Measurements from ENCODE around the gene SSR2. TPM values are rescaled to one million over a fixed set of nuclear protein-coding genes. Genes with fewer than 3 reads are reported as not detected.

Gene SSR2
- 198 and 203 TPM in 2 replicates for total RNA-seq (2022)
- Bru-seq, nascent RNA = percentile 76 among the genes with signal in this experiment
- percentile 80 among the genes with signal in this experiment for BruChase-seq, experiment 1, labeled RNA remaining after a 2-hour chase
- percentile 92 among the genes with signal in this experiment for BruChase-seq, experiment 2, labeled RNA remaining after a 6-hour chase
- long read RNA-seq, transcript SSR2-201 (6 exons, 1,116 nt) = major isoform, 335 of 386 reads
- long read RNA-seq, transcript SSR2-209 (5 exons, 1,040 nt) = minor isoform, 13 of 386 reads
- long read RNA-seq, partial matches to known transcripts = 21 of 386 reads
- long read RNA-seq, other reads (novel, unspliced or antisense) = 12 of 386 reads

DNA sequence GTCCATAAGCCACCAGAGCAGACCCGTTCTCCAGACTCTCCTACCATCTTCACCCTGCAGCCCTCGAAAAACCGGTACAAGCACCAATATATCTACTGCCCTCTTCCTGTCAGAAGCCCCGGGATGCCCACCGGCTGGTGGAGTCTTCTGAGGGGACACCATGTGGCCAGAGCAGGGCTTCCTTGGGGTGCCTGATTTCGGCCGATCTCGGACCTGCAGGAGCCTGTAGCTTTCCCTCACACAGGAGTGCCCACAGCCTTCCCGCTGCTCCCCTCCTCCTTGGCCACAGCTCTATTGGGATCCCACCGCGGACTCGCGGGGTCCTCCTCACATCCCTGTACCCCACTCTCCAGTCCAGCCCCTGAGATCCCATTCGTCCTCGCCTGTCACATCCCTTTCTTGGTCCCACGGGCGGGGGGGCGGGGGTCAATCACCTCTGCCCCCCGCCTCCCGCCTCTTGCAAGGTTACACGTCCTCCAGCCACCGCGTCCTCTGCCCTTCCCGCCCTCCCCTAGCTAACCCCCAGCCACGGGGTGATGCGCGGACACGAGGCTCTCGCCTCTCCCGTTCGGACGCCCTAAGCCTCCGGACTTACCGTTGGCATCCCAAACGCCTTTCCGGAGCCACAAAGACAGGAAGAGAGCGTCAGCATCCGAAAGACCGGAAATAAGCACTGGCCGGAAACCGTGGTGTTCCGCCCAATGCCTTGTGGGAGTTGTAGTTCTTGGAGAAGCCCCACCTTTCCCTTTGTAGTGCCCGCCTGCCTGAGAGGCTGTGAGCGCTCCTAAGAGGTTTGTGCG, at the start of gene SSR2:
Gene SSR2, minus strand, starts transcription at position 659 of the 800 bp plus-strand sequence. CDS start 784 bp downstream, outside the sequence.
- intact Hi-C loops (cut with micrococcal nuclease; ENCODE audit: unreplicated experiment) = loop anchor here (1.0 kb wide), 2 partner anchors 34 to 41 kb away; partner anchors contain the start of gene LAMTOR2
- peaks cover 3% of the 10 kb centered on the region; the same call in 1 of the 2 replicates for H3K36me3 ChIP-seq (ENCODE audit: control insufficient read depth, insufficient read depth, low read length)
- H3K9me3 ChIP-seq = no peaks in the 10 kb centered on the region
- H3K36me3 Mint-ChIP-seq (ENCODE audit: insufficient read depth, unreplicated experiment) = peaks cover 40% of the 10 kb centered on the region
- no peaks in the 10 kb centered on the region for H3K27me3 ChIP-seq (replicated peaks; ENCODE audit: control insufficient read depth, insufficient read depth, low read length)
- no peaks in the 10 kb centered on the region for H3K27me3 Mint-ChIP-seq (ENCODE audit: insufficient read depth, unreplicated experiment)
- H3K4me3 Mint-ChIP-seq (ENCODE audit: unreplicated experiment) = peak within 1 kb of the TSS; percentile 97
- CTCF ChIA-PET = interaction anchor here (0.7 to 1.1 kb wide), 4 partner anchors 12 to 110 kb away, joined by 3 to 10 read pairs (median 3); no protein-coding TSS in a partner anchor
- TF ChIP-seq, protein P1, sequence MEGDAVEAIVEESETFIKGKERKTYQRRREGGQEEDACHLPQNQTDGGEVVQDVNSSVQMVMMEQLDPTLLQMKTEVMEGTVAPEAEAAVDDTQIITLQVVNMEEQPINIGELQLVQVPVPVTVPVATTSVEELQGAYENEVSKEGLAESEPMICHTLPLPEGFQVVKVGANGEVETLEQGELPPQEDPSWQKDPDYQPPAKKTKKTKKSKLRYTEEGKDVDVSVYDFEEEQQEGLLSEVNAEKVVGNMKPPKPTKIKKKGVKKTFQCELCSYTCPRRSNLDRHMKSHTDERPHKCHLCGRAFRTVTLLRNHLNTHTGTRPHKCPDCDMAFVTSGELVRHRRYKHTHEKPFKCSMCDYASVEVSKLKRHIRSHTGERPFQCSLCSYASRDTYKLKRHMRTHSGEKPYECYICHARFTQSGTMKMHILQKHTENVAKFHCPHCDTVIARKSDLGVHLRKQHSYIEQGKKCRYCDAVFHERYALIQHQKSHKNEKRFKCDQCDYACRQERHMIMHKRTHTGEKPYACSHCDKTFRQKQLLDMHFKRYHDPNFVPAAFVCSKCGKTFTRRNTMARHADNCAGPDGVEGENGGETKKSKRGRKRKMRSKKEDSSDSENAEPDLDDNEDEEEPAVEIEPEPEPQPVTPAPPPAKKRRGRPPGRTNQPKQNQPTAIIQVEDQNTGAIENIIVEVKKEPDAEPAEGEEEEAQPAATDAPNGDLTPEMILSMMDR (IDR thresholded peaks at IDR 0.05; ENCODE audit: insufficient read depth in 1 of 2, low read depth in 1 of 2, low read length in 1 of 2, severe bottlenecking in 1 of 2, unreplicated experiment in 1 of 2) = no peak
- peaks cover 12% of the 10 kb centered on the region; the same call in 1 of the 2 replicates for H3K4me1 ChIP-seq
- BruUV-seq (replicated peaks) = no TSS peak
- peak within 1 kb of the TSS; percentile 77 for H3K27ac Mint-ChIP-seq (ENCODE audit: unreplicated experiment)
- peak; percentile 88 to 90 for DNase-seq
- H3K4me1 Mint-ChIP-seq (ENCODE audit: low read depth, unreplicated experiment) = peaks cover 14% of the 10 kb centered on the region
- POLR2A ChIA-PET = no interaction called here
- peak within 1 kb of the TSS; percentile 95 for H3K4me3 ChIP-seq (ENCODE audit: low read depth, low read length)
- H3K9me3 Mint-ChIP-seq (ENCODE audit: unreplicated experiment) = no peaks in the 10 kb centered on the region

GRCh38 chr1:156070548-156070947, 49.8 kb upstream of the SSR2 start:
- CTCF ChIA-PET = no interaction called here
- H3K36me3 ChIP-seq (ENCODE audit: control insufficient read depth, insufficient read depth, low read length) = peaks cover 3% of the 10 kb centered on the region; the same call in 1 of the 2 replicates
- peak in 1 of 2 experiments; percentile 17 for DNase-seq

More at GRCh38 chr1:156070548-156070947, 49.8 kb upstream of the SSR2 start:
- Mint-ChIP-seq H3K27me3 (ENCODE audit: insufficient read depth, unreplicated experiment) (no peaks in the 10 kb centered on the region), H3K36me3 (ENCODE audit: insufficient read depth, unreplicated experiment) (peaks cover 64% of the 10 kb centered on the region), H3K4me3 (ENCODE audit: unreplicated experiment) (no peak overlapping the region), H3K27ac (ENCODE audit: unreplicated experiment) (no peak overlapping the region), H3K4me1 (ENCODE audit: low read depth, unreplicated experiment) (peaks cover 6% of the 10 kb centered on the region), H3K9me3 (ENCODE audit: unreplicated experiment) (no peaks in the 10 kb centered on the region)
- BruUV-seq (replicated peaks) = no TSS peak
- H3K9me3 ChIP-seq = no peaks in the 10 kb centered on the region
- H3K4me1 ChIP-seq = no peaks in the 10 kb centered on the region
- TF ChIP-seq, protein P1 (IDR thresholded peaks at IDR 0.05; ENCODE audit: insufficient read depth in 1 of 2, low read depth in 1 of 2, low read length in 1 of 2, severe bottlenecking in 1 of 2, unreplicated experiment in 1 of 2) = no peak
- POLR2A ChIA-PET = no interaction called here
- no peak overlapping the region for H3K4me3 ChIP-seq (ENCODE audit: low read depth, low read length)
- intact Hi-C loops (cut with micrococcal nuclease; ENCODE audit: unreplicated experiment) = no loop called here
- H3K27me3 ChIP-seq (replicated peaks; ENCODE audit: control insufficient read depth, insufficient read depth, low read length) = no peaks in the 10 kb centered on the region

Data from Caco-2 (cell line).